GM23338 (cell line): ENCODE results near the gene ATG7. TPM values are rescaled to one million over a fixed set of nuclear protein-coding genes. Genes with fewer than 3 reads are reported as not detected.

Experiments used
- ATAC-seq: fragments of 200-7000 bp; cut with Tn5 transposase; 3 replicates; pipeline ENCODE4 v1.9.1; 2020
- DNase-seq: peaks from one replicate; pipeline ENCODE4 v3.0.0-alpha.2; 2015; ENCODE audit warnings: low spot score
- H2AFZ ChIP-seq: fragments of 200-600 bp; sonication (generic); 2 replicates; pipeline ENCODE4 v1.8.0; 2016; ENCODE audit warnings: antibody characterized with exemption, mild to moderate bottlenecking, moderate library complexity
- H3F3A ChIP-seq: fragments of 200-600 bp; sonication (generic); replicated peaks from 2 replicates; pipeline ENCODE4 v1.8.0; 2017; ENCODE audit warnings: antibody characterized with exemption, mixed run types, low read depth
- H3K27ac ChIP-seq: fragments of 200-600 bp; sonication (generic); 2 replicates; pipeline ENCODE4 v1.6.1; 2016; ENCODE audit warnings: low read depth
- H3K27me3 ChIP-seq: fragments of 200-600 bp; sonication (generic); 2 replicates; pipeline ENCODE4 v1.8.0; 2016; ENCODE audit warnings: mild to moderate bottlenecking, mixed run types, moderate library complexity; ENCODE audit not compliant: insufficient read depth
- H3K36me3 ChIP-seq: fragments of 200-600 bp; sonication (generic); 2 replicates; pipeline ENCODE4 v1.8.0; 2016; ENCODE audit warnings: mild to moderate bottlenecking; ENCODE audit not compliant: insufficient read depth
- H3K4me1 ChIP-seq: fragments of 200-600 bp; sonication (generic); 2 replicates; pipeline ENCODE4 v1.8.0; 2016; ENCODE audit warnings: mild to moderate bottlenecking, moderate library complexity; ENCODE audit not compliant: insufficient read depth
- H3K4me2 ChIP-seq: fragments of 200-600 bp; sonication (generic); 2 replicates; pipeline ENCODE4 v1.7.1; 2017; ENCODE audit warnings: mixed run types
- H3K4me3 ChIP-seq: fragments of 200-600 bp; sonication (generic); 2 replicates; pipeline ENCODE4 v1.6.1; 2016; ENCODE audit warnings: mixed run types
- H3K79me2 ChIP-seq: fragments of 200-600 bp; sonication (generic); replicated peaks from 2 replicates; pipeline ENCODE4 v1.8.0; 2017; ENCODE audit warnings: mild to moderate bottlenecking; ENCODE audit not compliant: insufficient read depth
- H3K9me2 ChIP-seq: fragments of 200-600 bp; sonication (generic); 2 replicates; pipeline ENCODE4 v1.8.0; 2017; ENCODE audit not compliant: insufficient read depth
- H4K20me1 ChIP-seq: fragments of 200-600 bp; sonication (generic); replicated peaks from 2 replicates; pipeline ENCODE4 v1.8.0; 2017; ENCODE audit warnings: mild to moderate bottlenecking; ENCODE audit not compliant: insufficient read depth
- H3K27ac Mint-ChIP-seq: 2 replicates; pipeline ENCODE4 v1.8.0; 2020; ENCODE audit warnings: inconsistent platforms, mild to moderate bottlenecking, moderate library complexity, mixed read lengths
- H3K27me3 Mint-ChIP-seq: 3 replicates; pipeline ENCODE4 v1.8.0; 2022; ENCODE audit warnings: low read depth, mild to moderate bottlenecking, moderate library complexity, mixed read lengths, inconsistent platforms; ENCODE audit not compliant: insufficient read depth, poor library complexity
- H3K36me3 Mint-ChIP-seq: 3 replicates; pipeline ENCODE4 v1.8.0; 2021; ENCODE audit warnings: low read depth, mild to moderate bottlenecking, inconsistent platforms, moderate library complexity, mixed read lengths
- H3K4me1 Mint-ChIP-seq: 3 replicates; pipeline ENCODE4 v1.8.0; 2020; ENCODE audit warnings: mild to moderate bottlenecking, inconsistent platforms, mixed read lengths
- H3K4me3 Mint-ChIP-seq: 3 replicates; pipeline ENCODE4 v1.8.0; 2021; ENCODE audit warnings: moderate library complexity, mild to moderate bottlenecking, inconsistent platforms, mixed read lengths
- H3K9me3 Mint-ChIP-seq: 3 replicates; pipeline ENCODE4 v1.8.0; 2020; ENCODE audit warnings: moderate library complexity, mild to moderate bottlenecking, inconsistent platforms, mixed read lengths
- CREB1 ChIP-seq: fragments of 250-450 bp; sonication (Bioruptor Pico); IDR thresholded peaks from 2 replicates; pipeline ENCODE4 v1.5.0; 2020; ENCODE audit warnings: low read depth, mild to moderate bottlenecking, moderate library complexity
- CTCF ChIP-seq, 2 experiments: fragments of 200-600 bp in 1 of 2; sonication (generic) in 1 of 2; conservative IDR thresholded peaks; 2 replicates each; pipeline versions ENCODE4 v1.5.1 to v1.6.1; 2016 to 2017; ENCODE audit warnings: antibody characterized with exemption in 2 of 2, low read depth in 2 of 2, mild to moderate bottlenecking in 2 of 2, moderate library complexity in 1 of 2
- EZH2 ChIP-seq: fragments of 200-600 bp; sonication (generic); IDR thresholded peaks from one replicate; pipeline ENCODE4 v1.8.0; 2017; ENCODE audit warnings: antibody characterized with exemption, mild to moderate bottlenecking, low read depth; ENCODE audit not compliant: unreplicated experiment
- EZH2phosphoT487 ChIP-seq: fragments of 200-600 bp; sonication (generic); IDR thresholded peaks from one replicate; pipeline ENCODE4 v1.8.1; 2018; ENCODE audit warnings: antibody characterized with exemption; ENCODE audit not compliant: unreplicated experiment
- JUNB ChIP-seq: IDR thresholded peaks from one replicate; pipeline ENCODE4 v1.6.1; 2016; ENCODE audit warnings: antibody characterized with exemption; ENCODE audit not compliant: unreplicated experiment
- NANOG ChIP-seq: IDR thresholded peaks from 2 replicates; pipeline ENCODE4 v1.6.1; 2016; ENCODE audit warnings: antibody characterized with exemption, borderline replicate concordance
- POLR2AphosphoS5 ChIP-seq: IDR thresholded peaks from 2 replicates; pipeline ENCODE4 v1.6.1; 2016; ENCODE audit warnings: antibody characterized with exemption, low read depth
- STAT1 ChIP-seq: IDR thresholded peaks from one replicate; pipeline ENCODE4 v1.6.1; 2016; ENCODE audit warnings: antibody characterized with exemption; ENCODE audit not compliant: unreplicated experiment
- ZNF114 ChIP-seq: fragments of 250-450 bp; sonication (Bioruptor Pico); IDR thresholded peaks from 2 replicates; pipeline ENCODE4 v1.5.0; 2020; ENCODE audit warnings: mild to moderate bottlenecking, moderate library complexity
- ZNF331 ChIP-seq: fragments of 250-450 bp; sonication (Bioruptor Pico); IDR thresholded peaks from 2 replicates; pipeline ENCODE4 v1.5.0; 2020; ENCODE audit warnings: low read depth, mild to moderate bottlenecking, moderate library complexity
- ZNF462 ChIP-seq: fragments of 250-450 bp; sonication (Bioruptor Pico); IDR thresholded peaks from 2 replicates; pipeline ENCODE4 v1.5.0; 2020; ENCODE audit warnings: mild to moderate bottlenecking, moderate library complexity
- polyA plus RNA-seq: library from polyadenylated mRNA; unstranded; fragments of >200 nt; fragmentation: Nextera tagmentation; extraction: Ambion mirVana; gene quantifications from 2 replicates; pipeline ENCODE4 v1.2.1, GENCODE V29; 2016
- total RNA-seq: library from RNA; depleted of rRNA; stranded (reverse); fragments of >200 nt; shearing (Covaris generic); gene quantifications from 2 replicates; pipeline ENCODE4 v1.2.3, GENCODE V29; 2014

Gene ATG7
- total and polyA plus RNA-seq, 2 experiments from 2014 or later: 16.2 to 36.7 TPM

GRCh38 chr3:11410564-11410963 lies 138.4 kb downstream of the ATG7 start:
- H3K4me1 ChIP-seq: no peaks in the 10 kb centered on the region
- H3K79me2 ChIP-seq: no peaks in the 10 kb centered on the region
- no peak overlapping the region for H2AFZ ChIP-seq
- no peaks in the 10 kb centered on the region for H3F3A ChIP-seq
- no peak overlapping the region for H3K27ac Mint-ChIP-seq
- H3K9me3 Mint-ChIP-seq: peaks cover 44% of the 10 kb centered on the region
- no peaks in the 10 kb centered on the region for H3K4me1 Mint-ChIP-seq
- H3K27ac ChIP-seq: no peak overlapping the region
- H3K4me3 ChIP-seq: no peak overlapping the region
- ATAC-seq (no peak), DNase-seq (no peak)
- H3K36me3 ChIP-seq: no peaks in the 10 kb centered on the region; the same call in 1 of the 2 replicates
- no peak for TF ChIP-seq ZNF331 (CRISPR knock-in tag)
- TF ChIP-seq CTCF (conservative IDR thresholded peaks at IDR 0.05; ENCODE audit: low read depth in 2 of 2): no peak
- no peak for TF ChIP-seq CREB1 (CRISPR knock-in tag)
- no peak for TF ChIP-seq NANOG
- no peak for TF ChIP-seq POLR2AphosphoS5
- no peak for TF ChIP-seq JUNB
- no peak for TF ChIP-seq ZNF114 (CRISPR knock-in tag)
- no peak for TF ChIP-seq EZH2phosphoT487
- TF ChIP-seq STAT1: no peak
- no peaks in the 10 kb centered on the region for H3K27me3 ChIP-seq
- H4K20me1 ChIP-seq: no peaks in the 10 kb centered on the region
- peaks cover 41% of the 10 kb centered on the region for H3K36me3 Mint-ChIP-seq
- H3K27me3 Mint-ChIP-seq: peaks cover 2% of the 10 kb centered on the region
- H3K4me2 ChIP-seq: no peak overlapping the region
- no peaks in the 10 kb centered on the region; the same call in 1 of the 2 replicates for H3K9me2 ChIP-seq
- H3K4me3 Mint-ChIP-seq: no peak overlapping the region

- Histone ChIP-seq H3K9me2 (no peaks in the 10 kb centered on the region; the same call in 1 of the 2 replicates), H3K4me2 (no peak overlapping the region), H3K79me2 (no peaks in the 10 kb centered on the region), H3K4me1 (no peaks in the 10 kb centered on the region), H3F3A (no peaks in the 10 kb centered on the region), H3K27ac (no peak overlapping the region), H3K36me3 (no peaks in the 10 kb centered on the region), H3K27me3 (no peaks in the 10 kb centered on the region), H2AFZ (no peak overlapping the region), H4K20me1 (no peaks in the 10 kb centered on the region), H3K4me3 (no peak overlapping the region)
- Mint-ChIP-seq H3K27ac (no peak overlapping the region), H3K36me3 (peaks cover 28% of the 10 kb centered on the region), H3K4me3 (no peak overlapping the region), H3K4me1 (no peaks in the 10 kb centered on the region), H3K27me3 (no peaks in the 10 kb centered on the region), H3K9me3 (peaks cover 33% of the 10 kb centered on the region)
- ATAC-seq (no peak), DNase-seq (no peak)
- no peak for TF ChIP-seq ZNF462 (CRISPR knock-in tag)
- TF ChIP-seq CTCF (conservative IDR thresholded peaks at IDR 0.05; ENCODE audit: low read depth in 2 of 2): no peak
- no peak for TF ChIP-seq JUNB
- TF ChIP-seq CREB1 (CRISPR knock-in tag): no peak
- TF ChIP-seq EZH2: no peak
- no peak for TF ChIP-seq ZNF331 (CRISPR knock-in tag)
- TF ChIP-seq NANOG: no peak
- no peak for TF ChIP-seq ZNF114 (CRISPR knock-in tag)
- TF ChIP-seq EZH2phosphoT487: no peak
Measured at GRCh38 chr3:11411956-11412355, 139.8 kb downstream of the ATG7 start.
